ENCODE data around the gene PTCH2. TPM values are rescaled to one million over a fixed set of nuclear protein-coding genes. Genes with fewer than 3 reads are reported as not detected.

The PTCH2 gene, protein sequence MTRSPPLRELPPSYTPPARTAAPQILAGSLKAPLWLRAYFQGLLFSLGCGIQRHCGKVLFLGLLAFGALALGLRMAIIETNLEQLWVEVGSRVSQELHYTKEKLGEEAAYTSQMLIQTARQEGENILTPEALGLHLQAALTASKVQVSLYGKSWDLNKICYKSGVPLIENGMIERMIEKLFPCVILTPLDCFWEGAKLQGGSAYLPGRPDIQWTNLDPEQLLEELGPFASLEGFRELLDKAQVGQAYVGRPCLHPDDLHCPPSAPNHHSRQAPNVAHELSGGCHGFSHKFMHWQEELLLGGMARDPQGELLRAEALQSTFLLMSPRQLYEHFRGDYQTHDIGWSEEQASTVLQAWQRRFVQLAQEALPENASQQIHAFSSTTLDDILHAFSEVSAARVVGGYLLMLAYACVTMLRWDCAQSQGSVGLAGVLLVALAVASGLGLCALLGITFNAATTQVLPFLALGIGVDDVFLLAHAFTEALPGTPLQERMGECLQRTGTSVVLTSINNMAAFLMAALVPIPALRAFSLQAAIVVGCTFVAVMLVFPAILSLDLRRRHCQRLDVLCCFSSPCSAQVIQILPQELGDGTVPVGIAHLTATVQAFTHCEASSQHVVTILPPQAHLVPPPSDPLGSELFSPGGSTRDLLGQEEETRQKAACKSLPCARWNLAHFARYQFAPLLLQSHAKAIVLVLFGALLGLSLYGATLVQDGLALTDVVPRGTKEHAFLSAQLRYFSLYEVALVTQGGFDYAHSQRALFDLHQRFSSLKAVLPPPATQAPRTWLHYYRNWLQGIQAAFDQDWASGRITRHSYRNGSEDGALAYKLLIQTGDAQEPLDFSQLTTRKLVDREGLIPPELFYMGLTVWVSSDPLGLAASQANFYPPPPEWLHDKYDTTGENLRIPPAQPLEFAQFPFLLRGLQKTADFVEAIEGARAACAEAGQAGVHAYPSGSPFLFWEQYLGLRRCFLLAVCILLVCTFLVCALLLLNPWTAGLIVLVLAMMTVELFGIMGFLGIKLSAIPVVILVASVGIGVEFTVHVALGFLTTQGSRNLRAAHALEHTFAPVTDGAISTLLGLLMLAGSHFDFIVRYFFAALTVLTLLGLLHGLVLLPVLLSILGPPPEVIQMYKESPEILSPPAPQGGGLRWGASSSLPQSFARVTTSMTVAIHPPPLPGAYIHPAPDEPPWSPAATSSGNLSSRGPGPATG
- 0.45 TPM for total RNA-seq

GRCh38 chr1:44842862-44843655 lies at the start of gene PTCH2:
Gene PTCH2 (minus strand): TSS chr1:44843253. CDS start chr1:44842932, 321 bp downstream.
- DNase-seq (ENCODE audit: low spot score) (no peak), ATAC-seq (peak; percentile 76)

GRCh38 chr1:44890007-44890406 lies 47.0 kb upstream of the PTCH2 start:
- no peak for DNase-seq (ENCODE audit: low spot score)
- no peak for ATAC-seq

GRCh38 chr1:44885406-44885805 lies 42.4 kb upstream of the PTCH2 start:
- DNase-seq (ENCODE audit: low spot score): no peak
- no peak for ATAC-seq

- DNase-seq (ENCODE audit: low spot score) (no peak), ATAC-seq (no peak)
Observed at GRCh38 chr1:44884746-44885145, 41.7 kb upstream of the PTCH2 start.

DNA sequence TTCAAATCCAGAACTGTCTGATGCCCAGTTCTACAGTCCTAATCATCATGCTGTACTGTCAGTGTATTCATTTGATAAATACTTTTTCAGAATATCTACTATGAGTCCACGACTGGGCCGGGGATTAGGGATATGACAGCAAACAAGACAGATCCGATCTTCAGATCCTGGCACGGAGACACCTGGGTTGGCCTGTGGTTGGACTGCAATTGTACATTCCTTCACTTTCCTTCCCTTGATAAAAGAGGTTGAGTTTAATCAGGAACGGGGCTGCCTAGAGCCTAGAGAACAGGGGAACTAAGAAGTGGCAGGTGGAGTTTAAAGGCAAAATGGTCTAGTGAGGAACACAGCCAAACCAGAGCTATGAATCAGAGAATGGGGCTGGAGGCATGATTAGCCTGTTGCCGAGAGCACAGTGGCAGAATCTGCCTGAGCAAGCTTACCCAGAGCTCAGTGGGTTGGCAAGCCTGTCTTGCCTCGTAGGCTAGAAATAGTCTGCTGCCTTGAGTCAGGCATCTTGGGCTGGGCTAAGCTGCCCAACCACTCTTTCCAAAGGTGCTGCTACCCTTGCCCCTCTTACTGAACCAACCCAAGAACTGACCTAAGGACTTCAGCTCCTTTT lies 38.1 kb upstream of the PTCH2 start:
- ATAC-seq: no peak

GRCh38 chr1:44874155-44874554 lies 31.1 kb upstream of the PTCH2 start:
- no peak for ATAC-seq

More for the DNA sequence above, 38.1 kb upstream of the PTCH2 start:
- DNase-seq (ENCODE audit: low spot score): no peak

DNA sequence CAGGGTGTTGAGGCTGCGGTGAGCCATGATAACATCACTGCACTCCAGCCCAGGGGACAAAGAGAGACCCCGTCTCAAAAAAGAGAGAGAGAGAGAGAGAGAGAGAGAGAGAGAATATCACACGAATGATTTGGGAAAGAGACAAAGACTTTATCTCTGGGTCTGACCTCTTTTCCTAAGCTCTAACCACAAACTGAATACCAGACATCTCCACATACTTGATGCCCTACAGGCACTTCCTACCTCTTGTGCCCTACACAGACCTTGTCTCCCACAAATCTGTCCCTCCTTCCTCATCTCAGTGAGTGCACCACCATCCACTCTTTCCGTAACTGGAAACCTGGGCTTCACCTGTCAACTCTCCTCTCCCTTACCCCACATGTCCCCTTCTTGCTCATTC lies 27.0 kb upstream of the PTCH2 start:
- ATAC-seq: no peak
- DNase-seq (ENCODE audit: low spot score): no peak

More at GRCh38 chr1:44874155-44874554, 31.1 kb upstream of the PTCH2 start:
- DNase-seq (ENCODE audit: low spot score): no peak

DNA sequence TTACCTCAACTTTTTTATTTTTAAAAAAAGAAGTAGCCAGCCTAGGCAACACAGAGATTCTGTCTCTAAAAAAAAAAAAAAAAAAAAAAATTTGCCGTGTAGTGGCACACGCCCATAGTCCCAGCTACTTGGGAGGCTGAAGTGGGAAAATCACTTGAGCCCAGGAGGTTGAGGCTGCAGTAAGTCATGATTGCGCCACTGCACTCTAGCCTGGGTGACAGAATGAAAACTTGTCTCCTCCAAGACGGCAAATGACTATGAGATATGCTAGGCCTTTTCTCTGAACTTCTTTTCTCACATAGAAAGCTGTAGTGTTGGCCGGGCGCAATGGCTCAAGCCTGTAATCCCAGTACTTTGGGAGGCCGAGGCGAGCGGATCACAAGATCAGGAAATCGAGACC lies 24.7 kb upstream of the PTCH2 start:
- DNase-seq (ENCODE audit: low spot score) (no peak), ATAC-seq (no peak)

DNA sequence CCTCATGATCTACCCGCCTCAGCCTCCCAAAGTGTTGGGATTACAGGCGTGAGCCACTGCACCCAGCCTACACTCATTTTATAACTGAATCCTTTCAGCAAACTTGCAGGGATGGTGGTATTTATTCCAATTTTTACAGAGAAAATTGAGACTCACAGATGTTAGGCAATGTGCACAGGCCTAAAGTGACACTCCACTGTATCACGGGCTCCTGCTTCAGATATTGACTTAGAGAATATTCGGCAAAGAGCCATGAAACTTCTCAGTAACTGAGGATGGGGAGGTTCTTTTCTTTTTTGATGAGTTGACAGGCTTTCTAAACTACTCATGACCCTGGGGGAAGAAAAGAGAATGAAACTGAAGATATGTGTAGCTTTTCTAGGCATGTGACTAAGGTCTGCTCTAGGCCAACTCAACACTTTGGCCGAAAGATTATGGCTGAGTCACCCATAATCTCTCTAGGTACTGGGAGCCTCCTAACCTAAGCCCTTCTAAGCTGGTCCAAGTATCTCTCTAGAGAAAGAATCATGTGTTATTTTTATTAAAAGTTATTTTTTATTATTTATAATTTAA lies 19.9 kb upstream of the PTCH2 start:
- DNase-seq (ENCODE audit: low spot score) (no peak), ATAC-seq (no peak)

- ATAC-seq: no peak
- no peak for DNase-seq (ENCODE audit: low spot score)
Observed at GRCh38 chr1:44860891-44861425, 17.9 kb upstream of the PTCH2 start.

DNA sequence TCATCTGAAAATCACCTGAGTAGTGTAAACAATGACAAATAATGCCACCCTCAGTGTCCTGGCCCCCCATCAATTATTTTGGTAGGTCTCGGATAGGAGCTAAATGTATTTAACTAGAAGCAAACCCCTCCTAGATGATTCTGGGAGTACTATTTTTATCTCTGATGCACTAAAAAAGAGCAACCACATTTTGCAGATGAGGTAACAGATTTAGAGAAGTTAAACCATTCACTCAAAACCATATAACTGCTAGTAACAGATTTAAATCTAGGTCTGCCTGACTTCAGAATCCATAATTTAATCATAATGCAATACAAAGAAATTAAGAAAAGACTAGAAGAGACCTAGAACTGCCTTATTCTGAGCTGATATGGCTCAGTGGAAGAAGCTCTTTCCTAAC lies 17.3 kb upstream of the PTCH2 start:
- ATAC-seq (no peak), DNase-seq (ENCODE audit: low spot score) (no peak)

DNA sequence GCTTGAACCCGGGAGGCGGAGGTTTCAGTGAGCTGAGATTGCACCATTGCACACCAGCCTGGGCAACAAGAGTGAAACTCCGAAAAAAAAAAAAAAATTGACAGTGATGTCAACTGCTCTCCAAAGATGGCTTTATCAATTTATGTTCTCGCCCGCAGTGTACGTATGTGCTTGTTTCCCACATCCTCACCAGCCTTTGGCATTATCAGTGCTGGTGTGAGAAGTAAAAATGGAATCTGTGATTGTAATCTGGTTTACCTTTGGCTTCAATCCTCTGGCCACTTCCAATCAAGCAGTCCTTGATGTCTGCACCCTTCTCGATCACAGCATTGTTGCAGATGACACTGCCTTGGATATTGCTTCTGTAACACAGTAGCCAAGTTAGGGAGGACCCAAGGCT lies 14.4 kb upstream of the PTCH2 start:
- no peak for DNase-seq (ENCODE audit: low spot score)
- no peak for ATAC-seq

DNA sequence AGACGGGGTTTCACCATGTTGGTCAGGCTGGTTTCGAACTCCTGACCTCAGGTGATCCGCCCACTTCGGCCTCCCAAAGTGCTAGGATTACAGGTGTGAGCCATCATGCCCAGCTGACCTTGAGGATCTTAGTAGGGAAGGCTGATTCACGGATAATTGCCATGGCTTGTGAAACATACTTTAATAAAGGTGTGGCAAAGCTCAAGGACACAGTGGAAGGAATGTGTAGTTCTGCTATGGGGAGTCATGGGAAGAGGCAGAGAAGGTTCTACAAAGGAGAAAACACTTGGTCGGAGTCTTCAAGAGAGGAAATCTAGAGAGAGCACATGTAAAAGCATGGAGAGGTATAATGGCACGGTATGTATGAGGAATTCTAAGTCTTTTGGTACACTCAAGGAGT lies 12.7 kb upstream of the PTCH2 start:
- ATAC-seq: no peak

DNA sequence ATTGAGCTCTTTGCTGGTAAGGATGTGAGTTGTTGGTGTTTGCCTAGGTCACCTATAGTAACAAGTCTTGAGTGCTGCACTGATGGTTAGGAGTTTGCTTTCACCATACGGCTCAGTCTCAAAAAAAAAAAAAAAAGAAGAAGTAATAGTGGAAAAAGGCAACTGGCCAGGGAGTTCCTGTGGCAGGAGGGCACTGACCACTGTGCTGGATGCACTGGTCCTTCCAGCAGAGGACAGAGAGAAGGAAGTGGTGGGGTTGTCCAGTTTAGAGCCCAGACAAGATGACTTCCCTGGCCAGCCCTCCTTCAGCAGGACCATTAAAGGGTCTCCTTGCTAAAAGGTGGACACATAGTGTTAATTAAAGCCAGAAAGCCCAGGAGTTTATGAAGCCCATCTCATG lies 11.9 kb upstream of the PTCH2 start:
- ATAC-seq: peak; percentile 31
- DNase-seq (ENCODE audit: low spot score): no peak

More for the DNA sequence above, 12.7 kb upstream of the PTCH2 start:
- no peak for DNase-seq (ENCODE audit: low spot score)

- DNase-seq (ENCODE audit: low spot score) (no peak), ATAC-seq (no peak)
Observed at GRCh38 chr1:44853201-44853600, 10.1 kb upstream of the PTCH2 start.

DNA sequence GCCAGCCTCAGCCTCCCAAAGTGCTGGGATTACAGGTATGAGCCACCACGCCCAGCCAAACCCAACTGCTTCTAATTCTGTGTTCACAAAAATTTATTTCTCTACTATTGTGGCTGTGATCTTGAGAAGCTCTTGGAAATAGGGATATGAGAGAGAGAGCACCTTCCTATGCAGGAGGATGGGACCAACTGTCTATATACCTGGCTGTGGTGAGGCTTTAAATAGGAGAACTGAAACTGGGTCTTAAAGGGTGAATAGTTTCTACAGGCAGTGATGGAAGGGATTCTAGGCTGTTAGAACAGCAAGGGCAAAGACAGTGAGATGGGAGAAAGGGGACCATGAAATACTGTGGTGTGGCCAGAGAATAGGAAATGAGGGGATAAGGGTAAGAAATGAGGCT lies 8.3 kb upstream of the PTCH2 start:
- ATAC-seq: no peak

DNA sequence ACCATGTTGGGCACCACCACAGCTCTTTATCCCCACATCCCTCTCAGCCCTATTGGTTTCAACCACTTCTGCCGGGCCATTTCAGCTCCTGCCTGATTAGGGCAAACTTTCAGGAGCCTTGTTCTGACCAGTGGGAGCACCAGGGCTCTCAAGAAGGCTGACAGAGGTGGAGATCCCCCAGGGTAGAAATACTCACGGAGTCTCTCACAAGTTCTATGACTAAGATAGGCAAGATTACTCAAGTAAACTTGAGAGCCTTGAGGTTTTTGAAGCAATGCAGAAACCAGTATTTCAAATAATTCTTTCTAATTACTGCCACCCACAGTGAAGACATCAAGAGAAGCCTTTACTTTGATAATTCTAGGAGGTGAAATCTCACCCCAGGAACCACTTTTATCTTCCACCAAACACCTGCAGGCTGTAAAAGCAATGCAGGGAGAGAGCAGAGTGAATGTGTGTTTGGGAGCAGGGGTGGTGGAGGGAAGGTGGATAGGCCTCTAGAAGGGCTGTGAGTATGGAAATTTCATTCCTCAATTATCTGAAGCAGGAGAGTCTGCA lies 6.6 kb upstream of the PTCH2 start:
- DNase-seq (ENCODE audit: low spot score) (no peak), ATAC-seq (no peak)

More for the DNA sequence above, 8.3 kb upstream of the PTCH2 start:
- DNase-seq (ENCODE audit: low spot score): no peak

DNA sequence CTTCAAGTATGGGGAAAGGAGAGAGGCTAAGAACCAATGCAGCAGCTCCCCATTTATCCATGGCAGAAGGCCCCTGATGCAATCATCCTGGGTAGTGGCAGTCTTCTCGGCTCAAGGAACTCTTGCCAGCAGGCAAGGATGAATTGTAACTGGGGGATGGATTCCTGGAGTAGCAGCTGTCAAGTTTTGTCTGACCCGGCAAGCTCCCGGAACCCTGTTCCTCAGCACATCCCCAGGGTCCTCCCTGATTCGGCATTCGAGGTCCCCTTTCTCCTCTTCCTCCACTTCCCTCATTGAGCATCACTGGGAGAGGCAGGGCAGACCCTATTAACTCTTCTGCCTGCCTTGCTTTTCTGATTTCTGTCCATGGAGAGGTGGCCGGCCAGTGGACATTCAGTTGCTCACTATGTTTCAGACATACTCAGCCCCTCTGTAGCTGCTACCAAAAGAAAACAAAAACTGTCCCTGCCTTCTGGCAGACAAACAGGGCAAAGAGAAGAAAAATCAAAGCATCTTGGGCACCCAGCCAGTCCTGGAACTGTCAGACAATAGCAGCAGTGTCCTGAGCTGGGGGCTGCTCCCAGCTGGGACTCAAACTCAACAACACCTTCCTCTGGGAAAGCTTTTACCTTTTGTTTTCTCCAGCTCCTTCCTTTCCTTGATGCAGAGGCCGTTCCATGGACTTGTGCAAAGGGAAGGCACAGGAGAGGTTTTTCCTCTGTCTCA lies 5.6 kb upstream of the PTCH2 start:
- no peak for ATAC-seq

More for the DNA sequence above, 5.6 kb upstream of the PTCH2 start:
- DNase-seq (ENCODE audit: low spot score): no peak
